RWPE1 (cell line): ENCODE data around the gene HAPLN1.

Experiments
- CTCF ChIA-PET: fragments of 350-600 bp; sonication (Branson Sonifier 250); formaldehyde crosslinking; extraction: SDS; loops from one replicate; lab custom pipeline; 2021; lab: Yijun Ruan, JAX
- POLR2A ChIA-PET: fragments of 400-600 bp; formaldehyde crosslinking; extraction: SDS; loops from one replicate; lab custom pipeline; 2020; ENCODE audit warnings: antibody characterized with exemption; ENCODE audit not compliant: low non-redundant PET; lab: Yijun Ruan, JAX
- DNase-seq: peaks from one replicate; pipeline ENCODE4 v3.0.0; 2012; ENCODE audit warnings: low spot score
- H3K27ac ChIP-seq: fragments of 450-650 bp; 2 replicates; pipeline ENCODE4 v1.5.1; 2017
- TF ChIP-seq, protein P1 (sequence below): fragments of 450-650 bp; conservative IDR thresholded peaks from 2 replicates; pipeline ENCODE4 v1.5.1; 2017; ENCODE audit warnings: low read depth, mild to moderate bottlenecking

HAPLN1 gene

DNA sequence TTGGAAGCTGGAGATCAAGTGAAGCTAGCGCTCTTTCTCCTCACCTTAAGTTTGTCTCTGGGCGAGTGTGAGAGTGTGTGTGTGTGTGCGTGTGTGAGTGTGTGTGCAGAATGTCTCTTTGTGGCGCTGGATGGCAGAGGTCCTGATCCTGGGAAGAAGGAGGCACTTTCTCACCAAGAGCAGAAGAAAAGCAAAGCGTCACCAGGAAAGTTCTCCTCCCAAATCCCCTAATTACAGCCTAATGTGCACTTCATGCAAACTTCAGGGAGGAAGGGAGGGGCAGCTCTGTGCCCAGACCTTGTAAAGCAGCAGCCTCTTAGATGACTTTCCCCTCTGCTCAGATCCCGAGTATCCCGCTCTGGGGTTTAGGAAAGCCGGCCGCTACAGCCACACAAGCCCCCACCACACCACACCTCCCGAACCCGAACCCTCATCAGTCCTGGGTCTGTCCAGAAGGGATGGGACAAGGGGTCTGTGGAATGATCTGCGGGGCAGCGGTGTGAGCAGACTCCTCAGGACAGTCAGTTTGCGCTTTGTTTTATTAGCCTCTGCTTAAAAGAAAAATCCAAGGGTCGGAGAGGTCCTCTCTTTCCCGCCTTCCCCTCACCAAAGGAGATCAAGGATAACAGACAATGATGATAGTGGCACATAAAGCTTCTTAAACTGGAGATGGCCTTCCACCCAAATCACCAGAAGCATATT lies at the start of gene HAPLN1:
Gene HAPLN1 (minus strand): TSS at position 20 of the 702 bp plus-strand sequence. CDS start 47,332 bp downstream, outside the sequence.
- TF ChIP-seq, protein P1, sequence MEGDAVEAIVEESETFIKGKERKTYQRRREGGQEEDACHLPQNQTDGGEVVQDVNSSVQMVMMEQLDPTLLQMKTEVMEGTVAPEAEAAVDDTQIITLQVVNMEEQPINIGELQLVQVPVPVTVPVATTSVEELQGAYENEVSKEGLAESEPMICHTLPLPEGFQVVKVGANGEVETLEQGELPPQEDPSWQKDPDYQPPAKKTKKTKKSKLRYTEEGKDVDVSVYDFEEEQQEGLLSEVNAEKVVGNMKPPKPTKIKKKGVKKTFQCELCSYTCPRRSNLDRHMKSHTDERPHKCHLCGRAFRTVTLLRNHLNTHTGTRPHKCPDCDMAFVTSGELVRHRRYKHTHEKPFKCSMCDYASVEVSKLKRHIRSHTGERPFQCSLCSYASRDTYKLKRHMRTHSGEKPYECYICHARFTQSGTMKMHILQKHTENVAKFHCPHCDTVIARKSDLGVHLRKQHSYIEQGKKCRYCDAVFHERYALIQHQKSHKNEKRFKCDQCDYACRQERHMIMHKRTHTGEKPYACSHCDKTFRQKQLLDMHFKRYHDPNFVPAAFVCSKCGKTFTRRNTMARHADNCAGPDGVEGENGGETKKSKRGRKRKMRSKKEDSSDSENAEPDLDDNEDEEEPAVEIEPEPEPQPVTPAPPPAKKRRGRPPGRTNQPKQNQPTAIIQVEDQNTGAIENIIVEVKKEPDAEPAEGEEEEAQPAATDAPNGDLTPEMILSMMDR = no peak
- no peak for DNase-seq
- no peak within 1 kb of the TSS for H3K27ac ChIP-seq
- CTCF ChIA-PET = interaction anchor here (0.7 kb wide), 1 partner anchor 1346 kb away, joined by 3 read pairs; no protein-coding TSS in a partner anchor
- POLR2A ChIA-PET = no interaction called here

DNA sequence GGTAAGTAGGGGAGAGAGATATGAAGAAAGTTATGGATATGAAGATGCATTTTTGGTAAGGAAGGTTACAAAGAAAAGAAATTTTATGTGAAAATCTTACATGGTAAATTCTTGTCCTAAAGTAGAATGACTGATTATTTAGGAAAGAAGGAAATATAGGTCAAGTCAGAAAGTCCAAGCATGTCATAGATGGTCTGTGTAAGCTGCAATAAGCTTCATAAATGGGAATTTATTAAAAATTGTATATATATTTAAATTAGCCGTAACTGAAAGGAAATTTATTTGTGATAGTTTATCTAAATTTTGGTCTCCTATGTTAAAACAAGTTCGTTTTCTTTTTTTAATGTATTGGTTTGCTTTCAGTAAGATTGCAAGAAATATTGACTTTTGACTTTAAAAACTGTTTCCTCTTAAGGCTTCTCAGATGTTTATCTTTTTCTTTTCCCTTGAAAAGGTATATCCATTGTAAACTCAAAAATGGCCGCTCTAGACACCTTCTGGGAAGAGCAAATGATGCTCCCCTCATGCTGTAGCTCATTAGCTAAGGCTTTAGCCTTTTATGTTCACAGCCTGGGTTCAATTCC lies 46.8 kb upstream of the HAPLN1 start:
- ChIA-PET CTCF (interaction anchor here (0.6 kb wide), 1 partner anchor 124 kb away, joined by 3 read pairs; no protein-coding TSS in a partner anchor), POLR2A (no interaction called here)
- TF ChIP-seq, protein P1 = no peak
- no peak for DNase-seq
- H3K27ac ChIP-seq = no peak overlapping the region

DNA sequence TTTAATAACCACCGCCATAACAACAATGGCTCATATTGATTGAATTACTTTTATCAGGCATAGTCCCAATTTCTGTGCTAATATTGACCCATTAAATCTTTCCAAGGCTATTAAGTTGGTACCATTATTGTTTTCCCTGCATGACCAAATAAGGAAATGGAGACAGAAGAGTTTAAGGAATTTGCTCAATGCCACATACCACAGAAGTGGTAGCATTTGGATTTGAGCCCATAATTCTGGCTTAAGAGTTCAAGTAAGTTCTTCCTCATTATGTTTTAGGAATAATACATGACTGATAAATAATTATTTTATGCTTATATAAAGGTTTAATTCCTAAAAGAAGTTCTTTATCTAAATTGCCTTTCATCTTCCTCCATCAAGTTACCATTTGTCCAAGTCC lies 43.4 kb upstream of the HAPLN1 start:
- H3K27ac ChIP-seq = no peak overlapping the region
- POLR2A ChIA-PET = no interaction called here
- no peak for DNase-seq
- CTCF ChIA-PET = no interaction called here
- TF ChIP-seq, protein P1 = no peak

DNA sequence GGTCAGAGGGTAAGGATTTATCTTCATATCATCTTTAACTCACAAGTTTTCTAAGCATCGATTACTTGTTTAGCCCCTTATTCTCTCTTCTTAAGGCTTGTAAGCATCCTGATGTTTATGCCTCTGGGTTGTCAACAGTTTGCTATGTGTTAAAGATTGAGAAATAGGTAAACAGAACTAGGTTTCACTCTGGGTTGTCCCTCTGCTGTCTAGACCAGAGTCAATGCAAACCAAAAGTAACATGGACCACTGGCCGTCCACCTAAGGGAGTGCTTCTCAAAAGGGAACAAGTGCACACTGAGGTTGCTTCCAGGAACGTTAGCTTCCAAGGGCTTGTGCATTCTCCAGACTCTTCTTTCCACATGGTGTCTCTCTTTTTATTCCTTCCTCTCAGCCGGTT lies 39.9 kb upstream of the HAPLN1 start:
- DNase-seq = no peak
- no peak overlapping the region for H3K27ac ChIP-seq
- ChIA-PET CTCF (no interaction called here), POLR2A (no interaction called here)
- TF ChIP-seq, protein P1 = no peak

DNA sequence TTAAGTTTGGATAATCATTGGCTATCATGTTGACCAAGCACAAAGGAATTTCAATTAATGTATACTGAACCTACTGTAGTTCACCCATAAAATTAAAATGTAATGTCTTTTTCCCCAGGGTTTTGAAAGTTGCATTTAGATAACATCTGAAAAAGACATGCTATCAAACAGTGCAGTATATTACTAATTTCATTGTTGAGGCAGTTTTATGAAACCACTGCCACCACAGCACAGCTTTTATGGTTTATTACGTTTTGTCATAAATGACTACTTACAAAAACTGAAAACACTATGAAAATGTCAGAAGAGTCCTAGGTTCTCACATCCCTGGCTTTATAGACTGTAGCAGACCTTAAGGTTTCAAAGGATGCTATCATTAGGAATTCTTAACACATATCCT lies 32.0 kb upstream of the HAPLN1 start:
- TF ChIP-seq, protein P1 = no peak
- ChIA-PET CTCF (interaction anchor here (0.6 kb wide), 1 partner anchor 123 kb away, joined by 3 read pairs; no protein-coding TSS in a partner anchor), POLR2A (no interaction called here)
- DNase-seq = no peak
- H3K27ac ChIP-seq = no peak overlapping the region

DNA sequence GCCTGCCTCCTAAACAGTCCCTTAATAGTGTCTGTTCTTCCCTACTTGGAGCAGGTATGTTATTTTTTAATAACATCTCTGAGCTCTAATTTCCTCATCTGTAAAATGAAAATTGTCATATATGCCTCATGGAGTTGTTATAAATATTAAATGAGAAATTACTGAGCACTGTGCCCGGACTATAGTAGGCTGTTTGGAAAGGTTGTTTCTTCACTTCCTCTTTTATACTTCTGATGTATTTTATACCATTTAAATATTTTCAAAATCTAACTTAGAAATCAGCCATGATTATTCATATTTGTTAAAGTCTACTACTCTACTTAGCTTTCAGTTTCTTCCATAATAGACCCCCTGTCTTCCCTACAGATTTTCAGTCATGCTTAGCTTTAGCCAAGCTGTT lies 30.5 kb upstream of the HAPLN1 start:
- ChIA-PET POLR2A (no interaction called here), CTCF (no interaction called here)
- TF ChIP-seq, protein P1 = no peak
- no peak for DNase-seq
- H3K27ac ChIP-seq = no peak overlapping the region
